ENCODE measurements around the gene FOXD4L1.
"Not testable (repeated sequence)": the region's sequence is repeated elsewhere in the genome, so short reads cannot be mapped to it uniquely, and the experiment has no call there.

DNA sequence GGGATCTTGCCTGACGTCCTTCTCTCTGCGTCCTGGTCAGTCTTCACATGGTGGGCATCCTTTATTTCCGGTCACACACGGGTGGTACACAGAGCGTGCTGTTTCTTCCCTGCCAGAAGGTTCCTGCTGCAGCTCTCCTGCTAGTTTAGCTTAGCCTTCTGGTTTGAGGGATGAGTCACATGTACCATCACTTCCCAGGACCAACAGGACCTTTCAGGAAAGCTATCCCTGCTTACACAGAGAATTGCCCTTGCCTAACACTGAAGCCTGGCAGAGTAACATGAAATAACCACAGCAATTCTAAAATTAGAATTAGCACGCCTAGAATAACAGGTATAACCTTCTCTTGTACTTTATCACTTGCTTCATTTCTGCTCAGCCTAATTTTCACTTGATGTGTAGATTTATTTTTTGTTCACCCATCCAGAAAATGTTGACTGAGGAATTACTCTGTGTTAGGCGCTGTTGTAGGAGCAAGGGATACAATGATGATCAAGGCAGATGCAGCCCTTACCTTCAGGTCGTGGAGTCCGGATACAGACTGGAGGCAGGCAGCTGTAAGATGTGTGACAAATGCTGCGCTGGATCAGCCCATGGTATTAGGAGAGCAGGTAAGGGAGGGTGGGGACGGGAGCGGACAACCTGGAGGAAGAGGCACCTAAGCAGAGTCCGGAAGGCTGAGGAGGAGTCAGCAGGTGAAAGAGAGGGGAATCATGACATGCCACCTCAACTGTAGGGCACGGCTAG, 9.1 kb downstream of the FOXD4L1 start:
- TF ChIP-seq, protein P1, sequence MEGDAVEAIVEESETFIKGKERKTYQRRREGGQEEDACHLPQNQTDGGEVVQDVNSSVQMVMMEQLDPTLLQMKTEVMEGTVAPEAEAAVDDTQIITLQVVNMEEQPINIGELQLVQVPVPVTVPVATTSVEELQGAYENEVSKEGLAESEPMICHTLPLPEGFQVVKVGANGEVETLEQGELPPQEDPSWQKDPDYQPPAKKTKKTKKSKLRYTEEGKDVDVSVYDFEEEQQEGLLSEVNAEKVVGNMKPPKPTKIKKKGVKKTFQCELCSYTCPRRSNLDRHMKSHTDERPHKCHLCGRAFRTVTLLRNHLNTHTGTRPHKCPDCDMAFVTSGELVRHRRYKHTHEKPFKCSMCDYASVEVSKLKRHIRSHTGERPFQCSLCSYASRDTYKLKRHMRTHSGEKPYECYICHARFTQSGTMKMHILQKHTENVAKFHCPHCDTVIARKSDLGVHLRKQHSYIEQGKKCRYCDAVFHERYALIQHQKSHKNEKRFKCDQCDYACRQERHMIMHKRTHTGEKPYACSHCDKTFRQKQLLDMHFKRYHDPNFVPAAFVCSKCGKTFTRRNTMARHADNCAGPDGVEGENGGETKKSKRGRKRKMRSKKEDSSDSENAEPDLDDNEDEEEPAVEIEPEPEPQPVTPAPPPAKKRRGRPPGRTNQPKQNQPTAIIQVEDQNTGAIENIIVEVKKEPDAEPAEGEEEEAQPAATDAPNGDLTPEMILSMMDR (IDR thresholded peaks at IDR 0.05) = not testable (repeated sequence)
- not testable (repeated sequence) for TF ChIP-seq EZH2 (IDR thresholded peaks at IDR 0.05; ENCODE audit: borderline replicate concordance, insufficient read depth, low read depth, low read length, poor library complexity, severe bottlenecking)
